GM10847 (cell line): ENCODE measurements around the gene MGAT5B.

Source experiments
- POLR2A ChIP-seq: IDR thresholded peaks from 2 replicates; pipeline ENCODE4 v1.6.1; 2011; ENCODE audit not compliant: insufficient read length; ENCODE audit errors: extremely low read depth

Gene MGAT5B, protein sequence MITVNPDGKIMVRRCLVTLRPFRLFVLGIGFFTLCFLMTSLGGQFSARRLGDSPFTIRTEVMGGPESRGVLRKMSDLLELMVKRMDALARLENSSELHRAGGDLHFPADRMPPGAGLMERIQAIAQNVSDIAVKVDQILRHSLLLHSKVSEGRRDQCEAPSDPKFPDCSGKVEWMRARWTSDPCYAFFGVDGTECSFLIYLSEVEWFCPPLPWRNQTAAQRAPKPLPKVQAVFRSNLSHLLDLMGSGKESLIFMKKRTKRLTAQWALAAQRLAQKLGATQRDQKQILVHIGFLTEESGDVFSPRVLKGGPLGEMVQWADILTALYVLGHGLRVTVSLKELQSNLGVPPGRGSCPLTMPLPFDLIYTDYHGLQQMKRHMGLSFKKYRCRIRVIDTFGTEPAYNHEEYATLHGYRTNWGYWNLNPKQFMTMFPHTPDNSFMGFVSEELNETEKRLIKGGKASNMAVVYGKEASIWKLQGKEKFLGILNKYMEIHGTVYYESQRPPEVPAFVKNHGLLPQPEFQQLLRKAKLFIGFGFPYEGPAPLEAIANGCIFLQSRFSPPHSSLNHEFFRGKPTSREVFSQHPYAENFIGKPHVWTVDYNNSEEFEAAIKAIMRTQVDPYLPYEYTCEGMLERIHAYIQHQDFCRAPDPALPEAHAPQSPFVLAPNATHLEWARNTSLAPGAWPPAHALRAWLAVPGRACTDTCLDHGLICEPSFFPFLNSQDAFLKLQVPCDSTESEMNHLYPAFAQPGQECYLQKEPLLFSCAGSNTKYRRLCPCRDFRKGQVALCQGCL

GRCh38 chr17:76868176-76868668, at the start of gene MGAT5B:
Gene MGAT5B, plus strand, starts transcription at chr17:76868404. Its CDS starts 626 bp downstream, at chr17:76869030.
- no peak for TF ChIP-seq POLR2A

DNA sequence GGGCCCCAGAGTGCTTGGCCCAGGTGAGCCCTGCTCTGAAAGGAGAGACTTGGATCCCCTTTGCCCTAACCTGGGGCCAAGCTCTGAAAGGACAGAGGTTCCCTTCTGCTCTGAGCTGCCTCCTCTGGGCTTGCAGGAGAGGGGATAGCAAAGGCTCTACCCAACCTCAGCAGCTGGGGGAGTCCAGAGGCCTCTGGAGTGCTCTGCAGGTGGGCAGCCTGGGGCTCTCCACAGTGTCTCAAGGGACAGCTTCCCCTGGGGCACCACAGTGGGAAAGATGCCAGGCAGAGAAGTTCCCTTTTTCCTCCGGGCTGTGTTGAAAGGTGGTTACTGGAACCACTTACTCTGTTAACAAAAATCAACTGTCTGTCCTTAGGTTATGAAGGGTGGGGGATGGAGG, 48.2 kb upstream of the MGAT5B start:
- TF ChIP-seq POLR2A = no peak

GRCh38 chr17:76820561-76820960, 47.6 kb upstream of the MGAT5B start:
- TF ChIP-seq POLR2A = no peak

- no peak for TF ChIP-seq POLR2A
Measured at GRCh38 chr17:76822184-76822778, 45.9 kb upstream of the MGAT5B start.

GRCh38 chr17:76824093-76824492, 44.1 kb upstream of the MGAT5B start:
- TF ChIP-seq POLR2A = no peak

DNA sequence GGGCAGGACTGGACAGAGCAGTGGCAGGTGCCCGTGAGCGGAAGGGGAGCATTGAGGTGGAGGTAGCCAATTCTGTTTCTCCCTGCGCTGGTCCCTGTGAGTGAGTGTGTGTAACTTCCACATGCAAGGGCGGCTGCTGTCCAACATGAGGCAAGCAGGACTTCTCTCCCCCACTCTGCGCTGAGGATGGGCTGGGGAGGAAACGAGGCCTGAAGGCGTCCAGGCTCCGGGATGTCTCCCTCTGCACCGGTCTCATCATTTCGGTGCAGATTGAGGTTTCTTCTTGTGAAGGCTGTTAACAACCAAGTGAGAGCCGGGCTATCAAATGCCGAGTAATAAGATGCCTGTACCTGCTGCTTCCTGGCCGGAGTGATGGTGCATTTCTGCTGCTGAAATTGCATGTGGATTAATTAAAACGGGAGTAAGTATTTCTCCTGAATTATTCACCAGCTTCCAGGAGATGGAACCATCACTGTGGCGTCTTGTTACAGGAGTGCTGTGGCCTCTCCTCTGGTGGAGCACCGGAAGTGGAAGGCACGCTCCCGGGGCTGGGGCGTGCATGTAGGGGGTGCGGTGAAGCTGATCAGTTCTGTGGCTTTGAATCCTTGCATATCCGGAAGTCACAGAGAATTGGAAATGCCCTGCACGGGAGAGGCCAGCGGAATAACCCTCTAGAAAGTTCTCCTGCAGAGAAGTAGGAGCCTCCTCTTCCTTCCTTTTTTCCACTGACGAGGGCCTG, 41.7 kb upstream of the MGAT5B start:
- no peak for TF ChIP-seq POLR2A

DNA sequence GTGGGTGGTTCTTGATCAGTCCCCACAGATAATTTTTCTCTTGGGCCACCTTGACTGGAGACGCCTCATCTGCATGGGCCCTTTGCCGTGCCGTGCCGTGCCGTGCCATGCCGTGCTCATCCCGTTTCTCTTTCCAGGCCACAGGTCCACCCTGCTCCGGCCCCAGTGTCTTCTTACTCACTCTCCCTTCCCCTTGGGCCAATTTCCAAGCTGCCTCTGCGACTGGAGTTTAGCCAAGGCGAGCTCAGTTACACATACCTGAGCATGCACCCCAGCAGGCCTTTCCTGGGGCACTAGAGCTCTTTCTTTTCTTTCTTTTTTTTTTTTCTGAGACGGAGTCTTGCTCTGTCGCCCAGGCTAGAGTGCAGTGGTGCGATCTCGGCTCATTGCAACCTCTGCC, 40.5 kb upstream of the MGAT5B start:
- no peak for TF ChIP-seq POLR2A

DNA sequence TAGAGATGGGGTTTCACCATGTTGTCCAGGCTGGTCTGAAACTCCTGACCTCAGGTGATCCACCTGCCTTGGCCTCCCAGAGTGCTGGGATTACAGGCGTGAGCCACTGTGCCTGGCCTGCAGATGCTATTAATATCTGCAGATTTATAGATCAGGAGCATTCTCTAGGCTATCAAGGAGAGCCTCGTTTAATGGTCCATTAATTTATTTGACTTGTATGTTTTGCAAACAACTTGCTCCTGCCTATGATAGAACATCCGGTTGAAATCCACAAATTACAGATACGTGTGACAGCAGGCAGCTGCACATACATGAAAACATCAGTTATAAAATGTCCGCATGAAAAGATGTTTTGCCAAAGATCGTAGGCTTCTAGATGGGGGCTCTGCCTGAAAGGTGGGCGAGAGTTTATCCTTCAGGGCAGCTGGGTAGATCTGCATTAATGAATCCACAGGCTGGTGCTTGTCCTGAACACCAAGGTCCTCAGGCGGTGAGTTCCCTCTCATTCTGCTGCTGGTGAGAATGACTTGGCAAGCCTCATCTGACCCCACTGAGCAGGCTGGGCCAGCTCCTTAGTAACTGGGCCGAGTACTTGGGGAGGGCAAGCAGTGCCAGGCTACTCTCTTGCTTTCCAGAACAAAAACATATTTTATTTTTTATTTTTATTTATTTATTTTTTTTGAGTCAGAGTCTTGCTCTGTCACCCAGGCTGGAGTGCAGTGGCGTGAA, 37.1 kb upstream of the MGAT5B start:
- no peak for TF ChIP-seq POLR2A

DNA sequence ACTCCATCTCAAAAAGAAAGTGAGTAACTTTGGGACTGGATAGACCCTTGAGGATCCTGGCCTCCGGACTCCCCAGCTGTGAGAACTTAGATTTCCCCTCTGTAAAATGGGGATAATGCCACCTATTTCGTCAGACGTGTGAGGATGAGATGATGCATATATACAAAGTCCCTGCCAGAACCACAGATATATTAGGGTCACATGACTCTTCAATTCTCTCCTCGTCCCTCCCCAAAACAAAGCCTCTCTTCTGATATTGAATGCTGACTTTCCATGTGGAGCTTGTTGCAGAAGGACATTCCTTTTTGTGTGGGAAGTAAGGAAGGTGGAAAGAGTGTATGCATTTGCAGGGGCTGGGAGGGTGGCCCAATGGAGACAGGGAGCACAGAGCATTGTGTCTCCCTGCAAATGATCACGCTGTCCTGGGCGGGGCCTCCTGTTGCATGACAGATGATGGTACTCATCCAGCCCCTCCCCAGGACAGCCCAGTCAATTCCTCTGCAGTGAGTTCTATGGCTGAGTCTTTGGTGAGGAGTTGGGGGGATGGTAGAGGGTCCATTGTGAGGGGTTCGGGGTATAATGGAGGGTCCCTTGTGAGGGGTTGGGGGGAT, 35.1 kb upstream of the MGAT5B start:
- no peak for TF ChIP-seq POLR2A

GRCh38 chr17:76833747-76834146, 34.5 kb upstream of the MGAT5B start:
- no peak for TF ChIP-seq POLR2A

- TF ChIP-seq POLR2A = no peak
Measured at GRCh38 chr17:76834870-76835269, 33.3 kb upstream of the MGAT5B start.

GRCh38 chr17:76840443-76840767, 27.8 kb upstream of the MGAT5B start:
- TF ChIP-seq POLR2A = no peak

DNA sequence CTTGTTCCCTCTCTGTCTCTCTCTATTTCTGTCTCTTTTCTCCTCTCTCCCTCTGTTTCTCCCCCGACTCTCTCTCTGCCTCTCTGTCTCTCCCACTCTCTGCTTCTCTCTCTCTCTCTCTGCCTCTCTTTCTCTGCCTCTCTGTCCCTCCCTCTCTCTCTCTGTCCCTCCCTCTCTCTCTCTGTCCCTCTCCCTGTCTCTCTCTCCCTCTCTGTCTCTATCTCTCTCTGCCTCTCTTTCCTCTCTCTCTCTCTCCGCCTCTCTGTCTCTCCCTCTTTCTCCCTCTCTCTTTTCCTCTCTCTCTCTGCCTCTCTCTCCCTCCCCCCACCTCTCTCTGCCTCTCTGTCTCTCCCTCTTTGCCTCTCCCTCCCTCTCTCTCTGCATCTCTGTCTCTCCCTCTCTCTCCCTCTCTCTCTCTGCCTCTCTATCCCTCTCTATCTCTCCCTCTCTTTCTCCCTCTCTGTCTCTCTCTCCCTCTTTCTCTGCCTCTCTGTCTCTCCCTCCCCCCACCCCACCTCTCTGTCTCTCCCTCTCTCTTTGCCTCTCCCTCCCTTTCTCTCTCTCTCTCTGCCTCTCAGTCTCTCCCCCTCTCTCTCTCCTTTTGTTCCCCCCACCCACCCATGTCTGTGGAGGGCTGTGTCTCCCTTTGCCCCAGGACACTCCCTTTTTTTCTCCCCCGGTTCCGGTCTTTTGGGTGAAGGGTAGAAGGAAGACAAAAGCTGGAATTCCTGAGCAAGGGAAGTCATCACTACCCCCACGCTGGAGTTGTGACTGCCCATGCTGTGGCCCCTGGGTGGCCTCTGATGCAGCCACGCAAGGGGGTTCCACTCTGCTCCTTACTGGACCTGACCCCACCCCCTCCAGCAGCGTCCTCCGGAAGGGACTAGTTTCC, 27.1 kb upstream of the MGAT5B start:
- no peak for TF ChIP-seq POLR2A
